Choroid plexus epithelial cell (primary cell): Measurements from ENCODE around the gene AMOTL2.

Experiments
- DNase-seq: peaks from one replicate; pipeline ENCODE4 v3.0.0-alpha.2; 2010; ENCODE audit warnings: low read depth
- H3K4me3 ChIP-seq: 2 replicates; pipeline ENCODE4 v1.5.1; 2011; ENCODE audit warnings: low read depth, mild to moderate bottlenecking, control low read depth, low read length, moderate library complexity
- CTCF ChIP-seq: conservative IDR thresholded peaks from 2 replicates; pipeline ENCODE4 v1.5.1; 2011; ENCODE audit warnings: low read depth, mild to moderate bottlenecking, control low read depth, inconsistent platforms, low read length, moderate library complexity

The AMOTL2 gene

GRCh38 chr3:134323966-134324962 lies 50.0 kb downstream of the AMOTL2 start:
- no peak for DNase-seq
- no peak for TF ChIP-seq CTCF
- no peak overlapping the region for H3K4me3 ChIP-seq

GRCh38 chr3:134322286-134322685 lies 52.0 kb downstream of the AMOTL2 start:
- H3K4me3 ChIP-seq: no peak overlapping the region
- no peak for DNase-seq
- no peak for TF ChIP-seq CTCF

DNA sequence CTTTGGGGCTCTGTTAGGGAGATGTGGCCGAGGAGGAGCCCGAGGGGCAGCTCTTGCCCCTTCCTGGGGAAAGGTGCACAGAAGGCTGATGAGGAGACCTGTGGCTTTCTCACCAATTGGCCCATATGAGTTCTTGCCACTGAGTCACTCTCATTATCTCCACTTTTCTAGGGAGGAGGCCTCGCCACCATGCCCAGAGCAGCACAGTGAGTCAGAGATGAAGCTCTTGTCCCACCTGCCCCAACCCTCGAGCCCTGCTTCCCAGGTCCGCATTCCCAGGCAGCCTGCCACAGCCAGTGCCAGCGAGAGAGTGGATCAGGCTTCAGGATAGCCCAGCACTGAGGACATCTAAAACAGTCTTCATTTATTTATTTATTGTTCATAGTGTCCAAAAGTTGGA lies 53.5 kb downstream of the AMOTL2 start:
- no peak for TF ChIP-seq CTCF
- no peak overlapping the region for H3K4me3 ChIP-seq
- DNase-seq: no peak

DNA sequence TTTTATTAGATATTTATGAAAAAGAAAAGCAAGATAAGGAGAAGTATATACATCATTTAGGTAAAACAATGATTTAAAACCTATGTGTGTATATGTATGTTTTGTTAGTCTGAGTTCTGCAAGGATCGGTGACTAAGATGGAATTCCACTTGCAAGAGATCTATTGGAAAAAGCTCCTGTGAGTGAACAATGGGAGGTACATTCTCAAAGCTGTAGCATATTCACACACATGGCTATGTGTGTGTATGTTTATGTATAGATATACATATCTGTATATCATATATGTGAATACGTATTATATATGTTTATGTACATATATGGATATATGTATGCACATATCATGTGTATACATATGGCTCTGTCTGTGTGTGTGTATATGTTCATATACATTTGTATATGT lies 54.3 kb downstream of the AMOTL2 start:
- DNase-seq: no peak
- TF ChIP-seq CTCF: no peak
- no peak overlapping the region for H3K4me3 ChIP-seq

DNA sequence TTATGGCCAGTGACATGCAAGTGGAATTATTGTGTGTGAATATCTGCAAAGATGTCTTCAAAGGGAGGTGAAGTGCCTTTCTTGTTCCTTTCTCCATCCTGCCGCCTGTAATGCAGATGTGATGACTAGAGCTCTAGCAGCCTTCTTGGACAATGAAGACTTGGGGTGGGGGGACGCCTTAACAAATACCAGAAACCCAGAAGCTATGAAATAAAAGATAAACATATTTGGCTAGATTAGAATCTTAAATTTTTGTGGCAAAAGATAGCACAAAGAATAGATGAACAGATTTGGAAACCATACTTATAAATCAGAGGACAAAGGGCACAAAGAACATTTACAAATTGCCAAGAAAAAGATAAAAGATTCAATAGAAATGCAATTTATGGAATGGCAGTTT lies 56.1 kb downstream of the AMOTL2 start:
- no peak overlapping the region for H3K4me3 ChIP-seq
- no peak for TF ChIP-seq CTCF
- no peak for DNase-seq

DNA sequence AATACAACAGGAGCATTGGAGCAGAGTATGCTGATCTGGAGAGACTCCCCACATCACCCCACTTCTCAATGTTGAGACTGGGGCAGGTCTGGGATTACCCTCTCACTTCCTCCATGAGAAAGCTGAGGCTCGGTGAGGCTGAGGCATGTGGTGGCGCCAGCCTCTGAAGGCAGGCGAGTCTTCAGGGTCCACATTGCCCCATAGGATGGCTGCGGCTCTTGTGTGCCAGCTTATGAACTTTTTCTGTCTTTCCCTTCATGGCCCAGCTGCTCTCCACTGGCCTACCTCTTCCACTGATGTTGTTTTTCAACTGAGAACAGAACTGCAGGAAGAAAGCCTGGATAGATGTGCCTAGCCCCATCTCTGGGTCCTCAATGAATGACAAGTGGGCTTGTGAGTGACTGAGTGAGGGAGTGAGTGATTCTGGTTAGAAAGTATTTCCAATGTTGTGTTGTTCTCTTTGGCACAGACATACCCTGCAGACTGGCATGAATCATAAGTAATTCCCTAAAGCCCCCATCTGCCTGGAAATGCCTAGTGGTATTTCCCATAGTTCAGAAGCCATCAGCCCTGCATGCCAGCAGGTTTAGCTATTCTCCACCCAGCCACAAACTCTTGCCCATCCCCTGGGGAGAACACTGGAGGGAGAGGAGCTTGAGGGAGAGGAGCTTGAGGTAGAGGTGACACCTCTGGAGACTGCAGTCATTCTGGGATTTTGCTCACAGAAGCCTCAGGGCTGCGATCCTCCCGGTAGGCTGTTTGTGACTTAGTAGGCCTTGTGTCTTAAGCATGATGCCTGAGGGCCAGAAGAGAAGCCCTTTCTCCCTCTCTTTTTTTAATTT lies 56.9 kb downstream of the AMOTL2 start:
- no peak for TF ChIP-seq CTCF
- no peak for DNase-seq
- no peak overlapping the region for H3K4me3 ChIP-seq
